ENCODE results near the gene HDLBP. TPM values are rescaled to one million over a fixed set of nuclear protein-coding genes. Genes with fewer than 3 reads are reported as not detected.

Gene HDLBP
- total and polyA plus RNA-seq, 10 of the 15 experiments (the other 5 are each of a cell fraction or from before 2014, with no cell fraction given) = 19.5 to 383 (median 249) TPM

GRCh38 chr2:241315879-241316631 is 583 bp upstream of the HDLBP start, which contains the start of gene SEPTIN2 (continued):
- peak; percentile 46 for TF ChIP-seq SKIL (IDR thresholded peaks at IDR 0.05; ENCODE audit: low read depth, poor library complexity, severe bottlenecking)
- no peak for TF ChIP-seq MEF2A (IDR thresholded peaks at IDR 0.05; ENCODE audit: insufficient read depth, low read depth, low read length)
- 0 out of 2 replicates have a peak, but pooled peaks have one; percentile 29 for TF ChIP-seq ZNF687 (IDR thresholded peaks at IDR 0.05)
- no peak for TF ChIP-seq YBX1 (IDR thresholded peaks at IDR 0.05)
- no peak; the same call in 1 of the 2 replicates for TF ChIP-seq EED (IDR thresholded peaks at IDR 0.05; ENCODE audit: low read depth)
- no peak for TF ChIP-seq RELA (IDR thresholded peaks at IDR 0.05; ENCODE audit: borderline replicate concordance, partially characterized antibody)
- TF ChIP-seq SMAD5 (IDR thresholded peaks at IDR 0.05; ENCODE audit: low read depth) = no peak
- TF ChIP-seq WRNIP1 (IDR thresholded peaks at IDR 0.05; ENCODE audit: borderline replicate concordance, low read depth, low read length) = no peak
- no peak for TF ChIP-seq ATF3 (IDR thresholded peaks at IDR 0.05; ENCODE audit: borderline replicate concordance, extremely low read depth, low read depth, low read length)
- no peak for TF ChIP-seq RCOR1 (conservative IDR thresholded peaks at IDR 0.05; ENCODE audit: low read depth, low read length)
- TF ChIP-seq NR2F1 (conservative IDR thresholded peaks at IDR 0.05) = peak; percentile 61
- no peak for TF ChIP-seq CBX5 (IDR thresholded peaks at IDR 0.05; ENCODE audit: low read depth)
- peak; percentile 35; the same call in 1 of the 2 replicates for TF ChIP-seq SPI1 (IDR thresholded peaks at IDR 0.05; ENCODE audit: borderline replicate concordance, insufficient read depth, low read depth, low read length)
- TF ChIP-seq MAX (IDR thresholded peaks at IDR 0.05; ENCODE audit: low read depth, low read length) = no peak
- peak; percentile 70 for TF ChIP-seq LARP7 (IDR thresholded peaks at IDR 0.05)
- no peak for TF ChIP-seq TCF7 (IDR thresholded peaks at IDR 0.05; ENCODE audit: borderline replicate concordance)
- TF ChIP-seq CHD2 (IDR thresholded peaks at IDR 0.05; ENCODE audit: borderline replicate concordance, low read depth, low read length) = no peak
- no peak for TF ChIP-seq ELK1 (IDR thresholded peaks at IDR 0.05; ENCODE audit: low read depth, low read length)
- TF ChIP-seq MEF2B (IDR thresholded peaks at IDR 0.05; ENCODE audit: partially characterized antibody, poor library complexity, severe bottlenecking) = no peak
- no peak for TF ChIP-seq HSF1 (IDR thresholded peaks at IDR 0.05; ENCODE audit: low read depth, low read length)

Data from GM12878 (cell line).